ENCODE data around the gene CCDC136.

DNA sequence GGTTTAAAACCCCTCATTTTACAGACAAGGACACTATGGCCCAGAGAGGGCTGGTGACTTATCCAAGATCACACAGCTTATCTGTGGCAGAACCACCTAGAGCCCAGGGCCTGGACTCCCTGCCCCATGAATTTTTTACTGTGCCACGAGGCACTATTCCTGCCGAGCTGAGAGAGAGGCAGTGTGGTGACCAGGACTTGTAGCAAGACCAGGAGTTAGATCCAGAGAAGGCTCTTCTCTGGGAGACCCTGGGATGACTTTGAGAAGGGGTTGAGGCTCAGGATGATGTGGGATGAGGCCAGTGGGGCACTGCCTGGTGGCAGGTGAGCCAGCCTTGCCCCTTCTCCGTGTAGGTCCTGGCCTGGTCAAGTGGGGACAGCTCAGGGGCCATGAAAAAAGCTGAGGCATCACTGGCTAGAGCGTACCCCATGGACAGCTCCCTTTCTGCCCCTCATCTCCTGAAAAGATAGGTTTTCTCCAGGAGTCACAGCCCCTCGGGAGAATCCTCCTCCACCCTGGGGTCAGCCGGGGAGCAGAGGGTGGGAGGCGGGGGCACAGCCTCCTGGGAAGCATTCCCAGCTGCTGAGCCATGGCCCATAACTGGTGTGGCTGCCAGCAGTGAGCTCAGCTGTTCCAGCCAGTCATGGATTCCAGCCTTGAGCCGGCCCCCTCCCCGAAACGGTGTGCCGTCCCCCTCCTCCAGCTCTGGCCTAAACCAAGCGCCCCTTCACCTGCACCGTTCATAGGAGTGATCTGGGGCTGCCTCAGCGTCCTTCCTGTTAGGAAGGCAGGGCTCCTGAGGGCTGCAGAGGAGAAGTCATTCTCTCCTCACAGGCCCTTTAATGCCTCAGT, 44.2 kb downstream of the CCDC136 start:
- TF ChIP-seq, protein P1, sequence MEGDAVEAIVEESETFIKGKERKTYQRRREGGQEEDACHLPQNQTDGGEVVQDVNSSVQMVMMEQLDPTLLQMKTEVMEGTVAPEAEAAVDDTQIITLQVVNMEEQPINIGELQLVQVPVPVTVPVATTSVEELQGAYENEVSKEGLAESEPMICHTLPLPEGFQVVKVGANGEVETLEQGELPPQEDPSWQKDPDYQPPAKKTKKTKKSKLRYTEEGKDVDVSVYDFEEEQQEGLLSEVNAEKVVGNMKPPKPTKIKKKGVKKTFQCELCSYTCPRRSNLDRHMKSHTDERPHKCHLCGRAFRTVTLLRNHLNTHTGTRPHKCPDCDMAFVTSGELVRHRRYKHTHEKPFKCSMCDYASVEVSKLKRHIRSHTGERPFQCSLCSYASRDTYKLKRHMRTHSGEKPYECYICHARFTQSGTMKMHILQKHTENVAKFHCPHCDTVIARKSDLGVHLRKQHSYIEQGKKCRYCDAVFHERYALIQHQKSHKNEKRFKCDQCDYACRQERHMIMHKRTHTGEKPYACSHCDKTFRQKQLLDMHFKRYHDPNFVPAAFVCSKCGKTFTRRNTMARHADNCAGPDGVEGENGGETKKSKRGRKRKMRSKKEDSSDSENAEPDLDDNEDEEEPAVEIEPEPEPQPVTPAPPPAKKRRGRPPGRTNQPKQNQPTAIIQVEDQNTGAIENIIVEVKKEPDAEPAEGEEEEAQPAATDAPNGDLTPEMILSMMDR (conservative IDR thresholded peaks at IDR 0.05; ENCODE audit: low read length): no peak
- no peak for TF ChIP-seq EZH2phosphoT487 (IDR thresholded peaks at IDR 0.05; ENCODE audit: borderline replicate concordance, low read depth, low read length)

All from OCI-LY7 (cell line).